H1 (cell line): ENCODE results near the gene RFLNA. TPM values are rescaled to one million over a fixed set of nuclear protein-coding genes. Genes with fewer than 3 reads are reported as not detected.

Source experiments
- RBBP5 ChIP-seq: IDR thresholded peaks from 2 replicates; pipeline ENCODE4 v1.7.1; 2012; ENCODE audit warnings: low read depth, mild to moderate bottlenecking, inconsistent platforms, low read length, moderate library complexity, borderline replicate concordance
- SIN3A ChIP-seq, 2 experiments: IDR thresholded peaks in 1 of 2; conservative IDR thresholded peaks in 1 of 2; 2 replicates each; pipeline ENCODE4 v1.6.1; 2011 to 2012; ENCODE audit warnings: low read length in 2 of 2, improper control_type of control experiment in 1 of 2, low read depth in 1 of 2, mild to moderate bottlenecking in 1 of 2
- SP2 ChIP-seq: IDR thresholded peaks from 2 replicates; pipeline ENCODE4 v1.6.1; 2012; ENCODE audit warnings: mild to moderate bottlenecking, low read length, inconsistent platforms
- SP4 ChIP-seq: IDR thresholded peaks from 2 replicates; pipeline ENCODE4 v1.6.1; 2012; ENCODE audit warnings: low read length, inconsistent platforms
- polyA plus RNA-seq, 7 experiments: library from polyadenylated mRNA; depleted of rRNA in 3 of 7; stranded (reverse) in 5 of 7; unstranded in 2 of 7; fragments of >200 nt in 5 of 7; fragments of 200-250 nt in 2 of 7; gene quantifications; 1 replicate in 5 of 7; 2 replicates in 1 of 7; 4 replicates in 1 of 7; pipeline versions ENCODE4 v1.2.1 to v1.2.3, GENCODE V29; 2011 to 2013; ENCODE audit warnings: missing spikeins in 2 of 7, mixed read lengths in 2 of 7
- total RNA-seq: library from RNA; stranded (reverse); fragmentation: NEBNext Ultra II Directional; extraction: Animal tissue kit (Norgen Biotek cat#: 25700); gene quantifications from 2 replicates; pipeline ENCODE4 v1.2.1, GENCODE V29; 2021

The RFLNA gene
- total and polyA plus RNA-seq, 2 of the 8 experiments (the other 6 are each of a cell fraction or from before 2014, with no cell fraction given): 6.4 to 6.6 TPM

- TF ChIP-seq RBBP5 (no peak), SIN3A (conservative IDR thresholded peaks at IDR 0.05 in 1 of 2, IDR thresholded peaks at IDR 0.05 in 1 of 2; ENCODE audit: low read depth in 1 of 2, low read length in 2 of 2) (no peak), SP4 (no peak), SP2 (no peak)
Observed at GRCh38 chr12:124305776-124306685, 11.1 kb downstream of the RFLNA start (continued).
